Measurements from ENCODE around the gene TMEM61. TPM values are rescaled to one million over a fixed set of nuclear protein-coding genes. Genes with fewer than 3 reads are reported as not detected.

The TMEM61 gene
- total and polyA plus RNA-seq, 2 of the 8 experiments (the other 6 are each of a cell fraction or from before 2014, with no cell fraction given), result 0.54 to 1.4 TPM

DNA sequence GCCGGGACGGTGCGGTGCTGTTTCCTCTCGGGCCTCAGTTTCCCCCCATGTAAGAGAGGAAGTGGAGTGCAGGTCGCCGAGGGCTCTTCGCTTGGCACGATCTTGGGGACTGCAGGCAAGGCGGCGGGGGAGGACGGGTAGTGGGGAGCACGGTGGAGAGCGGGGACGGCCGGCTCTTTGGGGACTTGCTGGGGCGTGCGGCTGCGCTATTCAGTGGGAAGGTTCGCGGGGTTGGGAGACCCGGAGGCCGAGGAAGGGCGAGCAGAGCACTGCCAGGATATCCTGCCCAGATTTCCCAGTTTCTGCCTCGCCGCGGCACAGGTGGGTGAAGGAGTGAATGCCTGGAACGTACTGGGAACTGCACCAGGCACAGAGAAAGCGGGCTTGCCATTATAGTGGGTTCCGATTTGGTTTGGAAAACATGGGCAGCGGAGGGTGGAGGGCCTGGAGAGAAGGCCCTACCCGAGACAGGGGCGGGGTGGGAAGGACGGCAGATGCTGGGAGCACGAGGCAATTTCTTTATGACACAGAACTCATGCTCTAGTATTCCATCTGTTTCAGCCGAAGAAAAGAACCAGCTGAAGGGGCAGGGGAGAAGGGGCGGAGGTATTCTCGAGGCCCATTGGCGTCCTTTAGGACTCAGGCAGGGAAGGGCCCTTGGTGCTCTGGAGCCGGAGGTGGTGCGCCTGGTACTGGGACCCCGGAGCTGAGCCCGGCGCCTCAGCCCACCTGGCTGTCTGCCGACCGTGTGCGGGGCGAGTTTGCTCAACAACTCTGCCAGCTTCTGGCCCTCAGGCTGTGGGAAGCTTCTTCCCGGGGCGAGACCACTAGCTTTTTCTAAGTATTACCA is 59.9 kb downstream of the TMEM61 start (continued):
- TF ChIP-seq, protein P1, sequence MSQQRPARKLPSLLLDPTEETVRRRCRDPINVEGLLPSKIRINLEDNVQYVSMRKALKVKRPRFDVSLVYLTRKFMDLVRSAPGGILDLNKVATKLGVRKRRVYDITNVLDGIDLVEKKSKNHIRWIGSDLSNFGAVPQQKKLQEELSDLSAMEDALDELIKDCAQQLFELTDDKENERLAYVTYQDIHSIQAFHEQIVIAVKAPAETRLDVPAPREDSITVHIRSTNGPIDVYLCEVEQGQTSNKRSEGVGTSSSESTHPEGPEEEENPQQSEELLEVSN (IDR thresholded peaks at IDR 0.05), result peak; percentile 55
- TF ChIP-seq EZH2 (IDR thresholded peaks at IDR 0.05; ENCODE audit: low read depth, low read length, severe bottlenecking), result peak; percentile 76
- peak; percentile 28 for TF ChIP-seq RNF2 (IDR thresholded peaks at IDR 0.05; ENCODE audit: borderline replicate concordance, low read depth, low read length, missing control alignments, poor library complexity, severe bottlenecking)
- TF ChIP-seq FOSL1 (IDR thresholded peaks at IDR 0.05; ENCODE audit: insufficient read depth, low read depth, low read length), result no peak

All from H1 (cell line).